PC-9 (cell line): ENCODE results near the gene SP2.
A peak's percentile ranks its signal among the peaks of the same experiment; 100 is the strongest.

ENCODE experiments used
- EZH2 ChIP-seq: fragments of 200-600 bp; sonication (generic); IDR thresholded peaks from 2 replicates; pipeline ENCODE4 v1.8.0; 2017; ENCODE audit warnings: antibody characterized with exemption, low read depth
- TF ChIP-seq, protein P1 (sequence below): fragments of 200-600 bp; sonication (generic); conservative IDR thresholded peaks from 2 replicates; pipeline ENCODE4 v1.6.1; 2017; ENCODE audit warnings: mixed run types, antibody characterized with exemption, mild to moderate bottlenecking, moderate library complexity

DNA sequence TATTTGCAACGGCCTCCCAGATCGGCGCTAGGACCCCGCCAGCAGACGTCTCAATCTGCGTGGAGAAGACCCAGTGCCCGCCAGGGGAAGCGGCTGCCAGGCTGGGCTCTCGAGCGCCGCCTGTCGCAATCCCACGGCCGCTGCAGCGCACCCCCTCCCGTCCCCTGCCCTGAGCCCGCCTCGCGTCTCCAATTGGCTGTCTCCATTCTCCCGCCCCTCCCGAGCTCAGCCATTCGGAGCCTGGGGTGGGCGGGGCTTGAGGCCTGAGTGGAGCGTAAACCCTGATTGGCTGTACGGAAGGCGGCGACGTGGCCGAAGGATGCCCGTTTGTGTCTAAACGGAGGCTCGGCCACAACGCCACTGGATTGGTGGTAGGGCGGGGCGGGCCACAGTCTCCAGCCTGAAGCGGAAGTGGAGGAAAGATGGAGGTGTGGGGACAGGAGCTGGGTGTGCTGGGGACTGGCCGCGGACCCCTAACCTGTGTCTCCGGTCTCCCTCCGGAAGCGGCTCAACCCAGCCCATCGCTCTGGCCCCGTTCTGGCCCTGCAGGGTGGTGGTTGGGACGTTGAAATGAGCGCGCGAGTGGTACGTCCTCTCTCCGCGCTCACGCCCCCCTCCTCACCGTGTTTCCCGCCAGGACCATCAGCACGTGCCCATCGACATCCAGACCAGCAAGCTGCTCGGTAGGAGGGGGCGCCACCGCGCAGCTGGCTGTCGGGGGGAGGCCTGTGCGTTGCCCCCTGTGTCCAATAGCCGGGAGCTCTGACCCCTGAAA is 74.9 kb downstream of the SP2 start, which contains the start of gene CDK5RAP3:
- TF ChIP-seq, protein P1, sequence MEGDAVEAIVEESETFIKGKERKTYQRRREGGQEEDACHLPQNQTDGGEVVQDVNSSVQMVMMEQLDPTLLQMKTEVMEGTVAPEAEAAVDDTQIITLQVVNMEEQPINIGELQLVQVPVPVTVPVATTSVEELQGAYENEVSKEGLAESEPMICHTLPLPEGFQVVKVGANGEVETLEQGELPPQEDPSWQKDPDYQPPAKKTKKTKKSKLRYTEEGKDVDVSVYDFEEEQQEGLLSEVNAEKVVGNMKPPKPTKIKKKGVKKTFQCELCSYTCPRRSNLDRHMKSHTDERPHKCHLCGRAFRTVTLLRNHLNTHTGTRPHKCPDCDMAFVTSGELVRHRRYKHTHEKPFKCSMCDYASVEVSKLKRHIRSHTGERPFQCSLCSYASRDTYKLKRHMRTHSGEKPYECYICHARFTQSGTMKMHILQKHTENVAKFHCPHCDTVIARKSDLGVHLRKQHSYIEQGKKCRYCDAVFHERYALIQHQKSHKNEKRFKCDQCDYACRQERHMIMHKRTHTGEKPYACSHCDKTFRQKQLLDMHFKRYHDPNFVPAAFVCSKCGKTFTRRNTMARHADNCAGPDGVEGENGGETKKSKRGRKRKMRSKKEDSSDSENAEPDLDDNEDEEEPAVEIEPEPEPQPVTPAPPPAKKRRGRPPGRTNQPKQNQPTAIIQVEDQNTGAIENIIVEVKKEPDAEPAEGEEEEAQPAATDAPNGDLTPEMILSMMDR, result peak; percentile 90
- TF ChIP-seq EZH2, result no peak
